Measurements from ENCODE around the gene PPP2R2B.

DNA sequence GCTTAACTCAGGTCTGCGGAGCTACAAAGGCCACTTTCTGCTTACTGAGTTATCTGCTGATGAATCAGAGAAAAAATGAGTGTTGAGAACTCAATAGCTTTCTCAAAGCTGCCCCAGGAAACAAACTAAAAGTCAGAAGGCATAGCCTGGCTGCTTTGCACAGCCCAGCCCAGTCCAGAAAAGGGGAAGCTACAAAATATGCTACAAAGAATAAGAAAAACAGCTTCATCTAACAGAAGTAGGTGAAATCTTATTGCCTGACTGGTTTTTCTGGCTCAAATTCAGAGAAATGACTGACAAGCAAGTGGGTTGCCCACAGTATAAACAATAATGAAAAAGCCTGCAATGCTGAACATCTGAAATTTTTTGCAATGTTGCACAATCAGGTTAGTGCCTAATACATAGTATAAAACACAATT, 156.2 kb downstream of the PPP2R2B start:
- TF ChIP-seq, protein P1, sequence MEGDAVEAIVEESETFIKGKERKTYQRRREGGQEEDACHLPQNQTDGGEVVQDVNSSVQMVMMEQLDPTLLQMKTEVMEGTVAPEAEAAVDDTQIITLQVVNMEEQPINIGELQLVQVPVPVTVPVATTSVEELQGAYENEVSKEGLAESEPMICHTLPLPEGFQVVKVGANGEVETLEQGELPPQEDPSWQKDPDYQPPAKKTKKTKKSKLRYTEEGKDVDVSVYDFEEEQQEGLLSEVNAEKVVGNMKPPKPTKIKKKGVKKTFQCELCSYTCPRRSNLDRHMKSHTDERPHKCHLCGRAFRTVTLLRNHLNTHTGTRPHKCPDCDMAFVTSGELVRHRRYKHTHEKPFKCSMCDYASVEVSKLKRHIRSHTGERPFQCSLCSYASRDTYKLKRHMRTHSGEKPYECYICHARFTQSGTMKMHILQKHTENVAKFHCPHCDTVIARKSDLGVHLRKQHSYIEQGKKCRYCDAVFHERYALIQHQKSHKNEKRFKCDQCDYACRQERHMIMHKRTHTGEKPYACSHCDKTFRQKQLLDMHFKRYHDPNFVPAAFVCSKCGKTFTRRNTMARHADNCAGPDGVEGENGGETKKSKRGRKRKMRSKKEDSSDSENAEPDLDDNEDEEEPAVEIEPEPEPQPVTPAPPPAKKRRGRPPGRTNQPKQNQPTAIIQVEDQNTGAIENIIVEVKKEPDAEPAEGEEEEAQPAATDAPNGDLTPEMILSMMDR (IDR thresholded peaks at IDR 0.05 in 2 of 3, conservative IDR thresholded peaks at IDR 0.05 in 1 of 3; ENCODE audit: borderline replicate concordance in 1 of 3, insufficient read depth in 1 of 3, low read depth in 2 of 3, low read length in 2 of 3): no peak
- TF ChIP-seq POLR2A (IDR thresholded peaks at IDR 0.05; ENCODE audit: borderline replicate concordance, extremely low read depth, insufficient read depth, insufficient read length): no peak
- TF ChIP-seq, protein P2, sequence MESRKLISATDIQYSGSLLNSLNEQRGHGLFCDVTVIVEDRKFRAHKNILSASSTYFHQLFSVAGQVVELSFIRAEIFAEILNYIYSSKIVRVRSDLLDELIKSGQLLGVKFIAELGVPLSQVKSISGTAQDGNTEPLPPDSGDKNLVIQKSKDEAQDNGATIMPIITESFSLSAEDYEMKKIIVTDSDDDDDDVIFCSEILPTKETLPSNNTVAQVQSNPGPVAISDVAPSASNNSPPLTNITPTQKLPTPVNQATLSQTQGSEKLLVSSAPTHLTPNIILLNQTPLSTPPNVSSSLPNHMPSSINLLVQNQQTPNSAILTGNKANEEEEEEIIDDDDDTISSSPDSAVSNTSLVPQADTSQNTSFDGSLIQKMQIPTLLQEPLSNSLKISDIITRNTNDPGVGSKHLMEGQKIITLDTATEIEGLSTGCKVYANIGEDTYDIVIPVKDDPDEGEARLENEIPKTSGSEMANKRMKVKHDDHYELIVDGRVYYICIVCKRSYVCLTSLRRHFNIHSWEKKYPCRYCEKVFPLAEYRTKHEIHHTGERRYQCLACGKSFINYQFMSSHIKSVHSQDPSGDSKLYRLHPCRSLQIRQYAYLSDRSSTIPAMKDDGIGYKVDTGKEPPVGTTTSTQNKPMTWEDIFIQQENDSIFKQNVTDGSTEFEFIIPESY (IDR thresholded peaks at IDR 0.05; ENCODE audit: extremely low read depth, insufficient replicate concordance, low read length): no peak
- TF ChIP-seq RAD21 (IDR thresholded peaks at IDR 0.05; ENCODE audit: low read depth): no peak
- TF ChIP-seq EZH2 (IDR thresholded peaks at IDR 0.05): no peak
- TF ChIP-seq, protein P3, sequence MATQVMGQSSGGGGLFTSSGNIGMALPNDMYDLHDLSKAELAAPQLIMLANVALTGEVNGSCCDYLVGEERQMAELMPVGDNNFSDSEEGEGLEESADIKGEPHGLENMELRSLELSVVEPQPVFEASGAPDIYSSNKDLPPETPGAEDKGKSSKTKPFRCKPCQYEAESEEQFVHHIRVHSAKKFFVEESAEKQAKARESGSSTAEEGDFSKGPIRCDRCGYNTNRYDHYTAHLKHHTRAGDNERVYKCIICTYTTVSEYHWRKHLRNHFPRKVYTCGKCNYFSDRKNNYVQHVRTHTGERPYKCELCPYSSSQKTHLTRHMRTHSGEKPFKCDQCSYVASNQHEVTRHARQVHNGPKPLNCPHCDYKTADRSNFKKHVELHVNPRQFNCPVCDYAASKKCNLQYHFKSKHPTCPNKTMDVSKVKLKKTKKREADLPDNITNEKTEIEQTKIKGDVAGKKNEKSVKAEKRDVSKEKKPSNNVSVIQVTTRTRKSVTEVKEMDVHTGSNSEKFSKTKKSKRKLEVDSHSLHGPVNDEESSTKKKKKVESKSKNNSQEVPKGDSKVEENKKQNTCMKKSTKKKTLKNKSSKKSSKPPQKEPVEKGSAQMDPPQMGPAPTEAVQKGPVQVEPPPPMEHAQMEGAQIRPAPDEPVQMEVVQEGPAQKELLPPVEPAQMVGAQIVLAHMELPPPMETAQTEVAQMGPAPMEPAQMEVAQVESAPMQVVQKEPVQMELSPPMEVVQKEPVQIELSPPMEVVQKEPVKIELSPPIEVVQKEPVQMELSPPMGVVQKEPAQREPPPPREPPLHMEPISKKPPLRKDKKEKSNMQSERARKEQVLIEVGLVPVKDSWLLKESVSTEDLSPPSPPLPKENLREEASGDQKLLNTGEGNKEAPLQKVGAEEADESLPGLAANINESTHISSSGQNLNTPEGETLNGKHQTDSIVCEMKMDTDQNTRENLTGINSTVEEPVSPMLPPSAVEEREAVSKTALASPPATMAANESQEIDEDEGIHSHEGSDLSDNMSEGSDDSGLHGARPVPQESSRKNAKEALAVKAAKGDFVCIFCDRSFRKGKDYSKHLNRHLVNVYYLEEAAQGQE (IDR thresholded peaks at IDR 0.05; ENCODE audit: low read depth): no peak
- no peak for TF ChIP-seq SRF (IDR thresholded peaks at IDR 0.05; ENCODE audit: low read depth)
- no peak for TF ChIP-seq ELF1 (IDR thresholded peaks at IDR 0.05; ENCODE audit: borderline replicate concordance, low read depth)
